GM23338 (cell line): ENCODE data around the gene HRH2.

Experiments used
- CREB1 ChIP-seq: fragments of 250-450 bp; sonication (Bioruptor Pico); IDR thresholded peaks from 2 replicates; pipeline ENCODE4 v1.5.0; 2020; ENCODE audit warnings: low read depth, mild to moderate bottlenecking, moderate library complexity
- CTCF ChIP-seq, 2 experiments: fragments of 200-600 bp in 1 of 2; sonication (generic) in 1 of 2; conservative IDR thresholded peaks; 2 replicates each; pipeline versions ENCODE4 v1.5.1 to v1.6.1; 2016 to 2017; ENCODE audit warnings: antibody characterized with exemption in 2 of 2, low read depth in 2 of 2, mild to moderate bottlenecking in 2 of 2, moderate library complexity in 1 of 2
- ETS1 ChIP-seq: IDR thresholded peaks from 2 replicates; pipeline ENCODE4 v1.6.1; 2016; ENCODE audit warnings: antibody characterized with exemption
- EZH2 ChIP-seq: fragments of 200-600 bp; sonication (generic); IDR thresholded peaks from one replicate; pipeline ENCODE4 v1.8.0; 2017; ENCODE audit warnings: antibody characterized with exemption, mild to moderate bottlenecking, low read depth; ENCODE audit not compliant: unreplicated experiment
- EZH2phosphoT487 ChIP-seq: fragments of 200-600 bp; sonication (generic); IDR thresholded peaks from one replicate; pipeline ENCODE4 v1.8.1; 2018; ENCODE audit warnings: antibody characterized with exemption; ENCODE audit not compliant: unreplicated experiment
- JUNB ChIP-seq: IDR thresholded peaks from one replicate; pipeline ENCODE4 v1.6.1; 2016; ENCODE audit warnings: antibody characterized with exemption; ENCODE audit not compliant: unreplicated experiment
- NANOG ChIP-seq: IDR thresholded peaks from 2 replicates; pipeline ENCODE4 v1.6.1; 2016; ENCODE audit warnings: antibody characterized with exemption, borderline replicate concordance
- POLR2AphosphoS5 ChIP-seq: IDR thresholded peaks from 2 replicates; pipeline ENCODE4 v1.6.1; 2016; ENCODE audit warnings: antibody characterized with exemption, low read depth
- STAT1 ChIP-seq: IDR thresholded peaks from one replicate; pipeline ENCODE4 v1.6.1; 2016; ENCODE audit warnings: antibody characterized with exemption; ENCODE audit not compliant: unreplicated experiment
- ZNF114 ChIP-seq: fragments of 250-450 bp; sonication (Bioruptor Pico); IDR thresholded peaks from 2 replicates; pipeline ENCODE4 v1.5.0; 2020; ENCODE audit warnings: mild to moderate bottlenecking, moderate library complexity
- TF ChIP-seq, protein P1 (sequence below): IDR thresholded peaks from one replicate; pipeline ENCODE4 v1.6.1; 2018; ENCODE audit warnings: antibody characterized with exemption; ENCODE audit not compliant: unreplicated experiment

GRCh38 chr5:175753536-175754402 is 95.9 kb downstream of the HRH2 start:
- TF ChIP-seq CTCF (conservative IDR thresholded peaks at IDR 0.05; ENCODE audit: low read depth in 2 of 2), result no peak
- TF ChIP-seq, protein P1, sequence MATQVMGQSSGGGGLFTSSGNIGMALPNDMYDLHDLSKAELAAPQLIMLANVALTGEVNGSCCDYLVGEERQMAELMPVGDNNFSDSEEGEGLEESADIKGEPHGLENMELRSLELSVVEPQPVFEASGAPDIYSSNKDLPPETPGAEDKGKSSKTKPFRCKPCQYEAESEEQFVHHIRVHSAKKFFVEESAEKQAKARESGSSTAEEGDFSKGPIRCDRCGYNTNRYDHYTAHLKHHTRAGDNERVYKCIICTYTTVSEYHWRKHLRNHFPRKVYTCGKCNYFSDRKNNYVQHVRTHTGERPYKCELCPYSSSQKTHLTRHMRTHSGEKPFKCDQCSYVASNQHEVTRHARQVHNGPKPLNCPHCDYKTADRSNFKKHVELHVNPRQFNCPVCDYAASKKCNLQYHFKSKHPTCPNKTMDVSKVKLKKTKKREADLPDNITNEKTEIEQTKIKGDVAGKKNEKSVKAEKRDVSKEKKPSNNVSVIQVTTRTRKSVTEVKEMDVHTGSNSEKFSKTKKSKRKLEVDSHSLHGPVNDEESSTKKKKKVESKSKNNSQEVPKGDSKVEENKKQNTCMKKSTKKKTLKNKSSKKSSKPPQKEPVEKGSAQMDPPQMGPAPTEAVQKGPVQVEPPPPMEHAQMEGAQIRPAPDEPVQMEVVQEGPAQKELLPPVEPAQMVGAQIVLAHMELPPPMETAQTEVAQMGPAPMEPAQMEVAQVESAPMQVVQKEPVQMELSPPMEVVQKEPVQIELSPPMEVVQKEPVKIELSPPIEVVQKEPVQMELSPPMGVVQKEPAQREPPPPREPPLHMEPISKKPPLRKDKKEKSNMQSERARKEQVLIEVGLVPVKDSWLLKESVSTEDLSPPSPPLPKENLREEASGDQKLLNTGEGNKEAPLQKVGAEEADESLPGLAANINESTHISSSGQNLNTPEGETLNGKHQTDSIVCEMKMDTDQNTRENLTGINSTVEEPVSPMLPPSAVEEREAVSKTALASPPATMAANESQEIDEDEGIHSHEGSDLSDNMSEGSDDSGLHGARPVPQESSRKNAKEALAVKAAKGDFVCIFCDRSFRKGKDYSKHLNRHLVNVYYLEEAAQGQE, result no peak
- TF ChIP-seq POLR2AphosphoS5, result no peak
- TF ChIP-seq EZH2, result no peak
- no peak for TF ChIP-seq EZH2phosphoT487
- no peak for TF ChIP-seq CREB1
- TF ChIP-seq JUNB, result no peak
- no peak for TF ChIP-seq STAT1
- TF ChIP-seq ETS1, result no peak
- TF ChIP-seq NANOG, result no peak
- TF ChIP-seq ZNF114 (CRISPR knock-in tag), result no peak
